Activated T-helper 2 cell treated with anti-CD3 and anti-CD28 coated beads, Interferon-gamma antibody, Interleukin-2, Interleukin-4, amounts not matched to agents 10 μg/mL and 5 μg/mL and 100 μg/mL, durations not matched to agents 14 hours and 24 hours and 36 hours (primary cell): Measurements from ENCODE around the gene MYNN. TPM values are rescaled to one million over a fixed set of nuclear protein-coding genes. Genes with fewer than 3 reads are reported as not detected.
A peak's percentile ranks its signal among the peaks of the same experiment; 100 is the strongest.

Experiments
- DNase-seq: peaks from one replicate; pipeline ENCODE4 v3.0.0; 2021; ENCODE audit warnings: low spot score
- H3K27ac Mint-ChIP-seq: one replicate; pipeline ENCODE4 v1.8.0; 2021; ENCODE audit warnings: mixed read lengths
- H3K27me3 Mint-ChIP-seq: one replicate; pipeline ENCODE4 v1.8.0; 2021; ENCODE audit warnings: low read depth, mixed read lengths
- H3K36me3 Mint-ChIP-seq: one replicate; pipeline ENCODE4 v1.8.0; 2021; ENCODE audit warnings: low read depth, mixed read lengths
- H3K4me1 Mint-ChIP-seq: one replicate; pipeline ENCODE4 v1.8.0; 2021; ENCODE audit warnings: low read depth, mixed read lengths
- H3K4me3 Mint-ChIP-seq: one replicate; pipeline ENCODE4 v1.8.0; 2021; ENCODE audit warnings: low read depth, mild to moderate bottlenecking, moderate library complexity, mixed read lengths
- H3K9me3 Mint-ChIP-seq: one replicate; pipeline ENCODE4 v1.8.0; 2021; ENCODE audit warnings: mixed read lengths
- intact Hi-C: fragments of 100-400 bp; cut with micrococcal nuclease; formaldehyde crosslinking; loops from one replicate; pipeline ENCODE4 v1.15.1; 2023
- total RNA-seq: library from RNA; stranded (reverse); gene quantifications from 2 replicates; pipeline ENCODE4 v1.2.3, GENCODE V29; 2022

MYNN gene
- total RNA-seq, 1 donor from 2014 or later = 15.5 TPM

GRCh38 chr3:169787791-169788190, 14.6 kb downstream of the MYNN start:
- H3K4me3 Mint-ChIP-seq = no peak overlapping the region
- H3K27ac Mint-ChIP-seq = no peak overlapping the region
- H3K36me3 Mint-ChIP-seq = peaks cover 65% of the 10 kb centered on the region
- intact Hi-C loops = no loop called here
- no peak for DNase-seq
- H3K4me1 Mint-ChIP-seq = peaks cover 16% of the 10 kb centered on the region
- H3K27me3 Mint-ChIP-seq = no peaks in the 10 kb centered on the region
- no peaks in the 10 kb centered on the region for H3K9me3 Mint-ChIP-seq

GRCh38 chr3:169790219-169790618, 17.0 kb downstream of the MYNN start:
- Mint-ChIP-seq H3K9me3 (no peaks in the 10 kb centered on the region), H3K4me3 (no peak overlapping the region), H3K36me3 (peaks cover 62% of the 10 kb centered on the region), H3K27me3 (no peaks in the 10 kb centered on the region), H3K4me1 (peaks cover 14% of the 10 kb centered on the region), H3K27ac (no peak overlapping the region)
- intact Hi-C loops = no loop called here
- DNase-seq = no peak

GRCh38 chr3:169790687-169791429, 17.7 kb downstream of the MYNN start:
- Mint-ChIP-seq H3K36me3 (peaks cover 56% of the 10 kb centered on the region), H3K4me1 (peaks cover 15% of the 10 kb centered on the region), H3K27ac (no peak overlapping the region), H3K4me3 (no peak overlapping the region), H3K27me3 (no peaks in the 10 kb centered on the region), H3K9me3 (no peaks in the 10 kb centered on the region)
- intact Hi-C loops = no loop called here
- DNase-seq = no peak

GRCh38 chr3:169792359-169792758, 19.2 kb downstream of the MYNN start:
- Mint-ChIP-seq H3K9me3 (no peaks in the 10 kb centered on the region), H3K4me3 (no peak overlapping the region), H3K27me3 (no peaks in the 10 kb centered on the region), H3K4me1 (peaks cover 18% of the 10 kb centered on the region), H3K36me3 (peaks cover 48% of the 10 kb centered on the region), H3K27ac (no peak overlapping the region)
- intact Hi-C loops = no loop called here
- no peak for DNase-seq

GRCh38 chr3:169804681-169805080, 31.5 kb downstream of the MYNN start:
- intact Hi-C loops = no loop called here
- Mint-ChIP-seq H3K27ac (no peak overlapping the region), H3K4me1 (peaks cover 13% of the 10 kb centered on the region), H3K4me3 (no peak overlapping the region), H3K36me3 (peaks cover 23% of the 10 kb centered on the region), H3K9me3 (no peaks in the 10 kb centered on the region), H3K27me3 (no peaks in the 10 kb centered on the region)
- DNase-seq = no peak

GRCh38 chr3:169809230-169809795, 36.1 kb downstream of the MYNN start:
- Mint-ChIP-seq H3K4me3 (peak overlapping the region; percentile 10), H3K36me3 (peaks cover 10% of the 10 kb centered on the region), H3K9me3 (peaks cover 1% of the 10 kb centered on the region), H3K4me1 (peaks cover 36% of the 10 kb centered on the region), H3K27me3 (no peaks in the 10 kb centered on the region), H3K27ac (peak overlapping the region; percentile 40)
- DNase-seq = no peak
- intact Hi-C loops = no loop called here

- Mint-ChIP-seq H3K9me3 (peaks cover 24% of the 10 kb centered on the region), H3K27ac (peak overlapping the region; percentile 80), H3K27me3 (peaks cover 8% of the 10 kb centered on the region), H3K4me3 (peak overlapping the region; percentile 87), H3K36me3 (peaks cover 14% of the 10 kb centered on the region), H3K4me1 (peaks cover 37% of the 10 kb centered on the region)
- no peak for DNase-seq
- intact Hi-C loops = loop anchor here (2.0 to 5.0 kb wide), 4 partner anchors 47 to 369 kb away; partner anchors contain the start of genes PHC3, SEC62 and TERC
Measured at GRCh38 chr3:169811631-169812331, 38.6 kb downstream of the MYNN start.

- Mint-ChIP-seq H3K27ac (peak within 1 kb of the TSS; percentile 95), H3K4me1 (peaks cover 37% of the 10 kb centered on the region), H3K4me3 (peak within 1 kb of the TSS; percentile 87), H3K27me3 (peaks cover 15% of the 10 kb centered on the region), H3K36me3 (peaks cover 14% of the 10 kb centered on the region), H3K9me3 (peaks cover 24% of the 10 kb centered on the region)
- intact Hi-C loops = loop anchor here (1.0 to 5.0 kb wide), 5 partner anchors 39 to 368 kb away; partner anchors contain the start of genes MYNN, PHC3, SEC62 and TERC
- peak; percentile 66 for DNase-seq
Measured at GRCh38 chr3:169812332-169813235, 39.4 kb downstream of the MYNN start, which contains the start of the genes LRRC34 and LRRIQ4. Gene LRRC34, minus strand, starts transcription at chr3:169812904. Its CDS starts 356 bp downstream, at chr3:169812548. Gene LRRIQ4, plus strand, starts transcription at chr3:169812870. Its CDS starts 9,052 bp downstream, at chr3:169821922.

GRCh38 chr3:169813278-169813677, 40.1 kb downstream of the MYNN start:
- H3K4me1 Mint-ChIP-seq = peaks cover 34% of the 10 kb centered on the region
- DNase-seq = no peak
- peak overlapping the region; percentile 87 for H3K4me3 Mint-ChIP-seq
- peaks cover 21% of the 10 kb centered on the region for H3K27me3 Mint-ChIP-seq
- H3K36me3 Mint-ChIP-seq = peaks cover 13% of the 10 kb centered on the region
- intact Hi-C loops = loop anchor here (1.0 to 5.0 kb wide), 5 partner anchors 40 to 368 kb away; partner anchors contain the start of genes MYNN, PHC3, SEC62 and TERC
- peak overlapping the region; percentile 95 for H3K27ac Mint-ChIP-seq
- H3K9me3 Mint-ChIP-seq = peaks cover 24% of the 10 kb centered on the region

GRCh38 chr3:169813757-169814517, 40.7 kb downstream of the MYNN start:
- H3K36me3 Mint-ChIP-seq = peaks cover 12% of the 10 kb centered on the region
- intact Hi-C loops = loop anchor here (1.0 to 5.0 kb wide), 5 partner anchors 41 to 367 kb away; partner anchors contain the start of genes MYNN, PHC3, SEC62 and TERC
- H3K9me3 Mint-ChIP-seq = peaks cover 24% of the 10 kb centered on the region
- peaks cover 29% of the 10 kb centered on the region for H3K4me1 Mint-ChIP-seq
- H3K27ac Mint-ChIP-seq = peak overlapping the region; percentile 95
- peak; percentile 74 for DNase-seq
- peaks cover 22% of the 10 kb centered on the region for H3K27me3 Mint-ChIP-seq
- peak overlapping the region; percentile 87 for H3K4me3 Mint-ChIP-seq

GRCh38 chr3:169815590-169816150, 42.5 kb downstream of the MYNN start:
- no peak overlapping the region for H3K27ac Mint-ChIP-seq
- H3K27me3 Mint-ChIP-seq = peaks cover 33% of the 10 kb centered on the region
- H3K4me3 Mint-ChIP-seq = no peak overlapping the region
- H3K4me1 Mint-ChIP-seq = peaks cover 24% of the 10 kb centered on the region
- no peak for DNase-seq
- peaks cover 24% of the 10 kb centered on the region for H3K9me3 Mint-ChIP-seq
- peaks cover 12% of the 10 kb centered on the region for H3K36me3 Mint-ChIP-seq
- intact Hi-C loops = no loop called here
